Measurements from ENCODE around the gene ACOX3. TPM values are rescaled to one million over a fixed set of nuclear protein-coding genes. Genes with fewer than 3 reads are reported as not detected.
"Not testable (repeated sequence)": the region's sequence is repeated elsewhere in the genome, so short reads cannot be mapped to it uniquely, and the experiment has no call there.

The ACOX3 gene
- total and polyA plus RNA-seq, 4 experiments from 2014 or later: 13.3 to 17.3 (median 16.4) TPM

DNA sequence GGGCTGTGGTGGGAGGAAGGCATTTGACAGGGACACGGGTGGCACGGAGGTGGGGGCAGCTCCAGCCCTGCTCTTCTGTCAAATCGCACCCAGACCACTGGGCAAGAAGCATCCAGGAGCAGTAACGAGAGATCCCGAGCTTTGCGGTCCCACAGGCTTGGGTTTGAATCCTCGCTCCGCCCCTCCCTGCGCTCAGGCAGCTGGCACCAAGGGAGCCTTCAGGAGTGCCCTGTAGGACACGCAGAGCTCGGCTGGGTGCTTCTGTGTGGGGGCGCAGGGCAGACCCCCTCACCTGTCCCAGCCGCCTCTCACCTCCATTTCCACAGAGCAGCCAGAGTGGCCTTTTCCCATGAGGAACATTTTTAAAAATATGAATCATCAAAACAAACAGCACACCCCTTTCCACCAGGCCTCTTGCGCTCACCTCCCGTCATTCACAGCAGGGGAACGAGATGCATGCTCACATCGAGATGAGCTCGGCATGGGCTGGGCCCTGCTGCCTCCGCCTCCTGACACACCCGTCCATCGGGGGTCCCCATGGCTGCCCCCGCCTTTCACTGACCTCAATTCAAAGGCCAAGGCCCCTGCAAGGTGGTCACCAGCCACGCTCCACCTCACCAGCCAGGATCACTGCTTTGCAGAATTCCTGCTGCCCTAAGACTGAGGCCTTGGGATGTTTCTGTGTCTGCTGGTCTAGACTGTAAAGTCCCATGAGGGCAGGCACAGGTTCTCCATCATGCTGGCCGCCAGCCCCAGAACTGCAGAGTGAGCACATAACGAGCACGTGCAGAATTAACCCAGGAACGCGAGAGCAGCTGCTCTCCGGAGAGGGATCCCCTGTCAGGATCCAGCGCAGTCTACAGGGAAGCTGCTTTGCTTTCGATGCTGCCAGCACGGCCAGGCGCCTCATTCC is 52.7 kb downstream of the ACOX3 start:
- Mint-ChIP-seq H3K4me1 (no peaks in the 10 kb centered on the region), H3K27ac (peak overlapping the region in 1 of 7 donors; percentile 29), H3K4me3 (no peak overlapping the region), H3K9me3 (no peaks in the 10 kb centered on the region), H3K27me3 (no peaks in the 10 kb centered on the region), H3K36me3 (peaks cover 38 to 40% of the 10 kb centered on the region in 2 donors)
- Histone ChIP-seq H3K27me3 (ENCODE audit: insufficient read depth, low read length) (no peaks in the 10 kb centered on the region), H3K27ac (ENCODE audit: low read depth, low read length) (no peak overlapping the region), H3K9me3 (ENCODE audit: control insufficient read depth in 1 of 2, low read length in 2 of 2) (no peaks in the 10 kb centered on the region), H3K36me3 (ENCODE audit: insufficient read depth, low read length) (peaks cover 18% of the 10 kb centered on the region), H3K4me3 (ENCODE audit: low read length in 2 of 2) (no peak overlapping the region), H3K4me1 (ENCODE audit: insufficient read depth, low read length) (no peaks in the 10 kb centered on the region)
- intact Hi-C loops (cut with micrococcal nuclease): no loop called here
- POLR2A ChIA-PET (ENCODE audit: partially characterized antibody): no interaction called here
- CTCF ChIA-PET (ENCODE audit: partially characterized antibody): no interaction called here
- no peak for DNase-seq

DNA sequence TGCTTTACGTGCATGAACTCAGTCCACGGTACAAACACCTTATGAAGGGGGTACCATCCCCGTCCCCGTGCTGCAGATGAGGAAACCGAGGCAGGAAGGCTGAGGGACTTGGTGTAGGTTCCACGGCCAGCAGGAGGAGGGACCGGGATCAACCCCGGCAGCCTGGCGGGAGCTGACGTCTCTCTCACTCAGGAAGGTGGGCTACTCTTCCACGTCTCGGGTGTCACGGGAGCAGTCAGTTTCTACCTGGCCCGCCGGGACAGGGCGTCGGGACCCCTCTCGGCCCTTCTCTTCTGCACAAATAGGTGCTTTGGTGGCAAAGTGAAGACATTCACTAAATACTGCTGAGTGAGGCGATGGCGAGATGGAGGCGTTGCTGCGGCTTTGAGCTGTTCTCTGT is 53.3 kb downstream of the ACOX3 start:
- ChIA-PET CTCF (ENCODE audit: partially characterized antibody) (no interaction called here), POLR2A (ENCODE audit: partially characterized antibody) (no interaction called here)
- intact Hi-C loops (cut with micrococcal nuclease): no loop called here
- H3K4me1 ChIP-seq (ENCODE audit: insufficient read depth, low read length): no peaks in the 10 kb centered on the region
- H3K9me3 ChIP-seq (ENCODE audit: control insufficient read depth in 1 of 2, low read length in 2 of 2): no peaks in the 10 kb centered on the region
- Mint-ChIP-seq H3K27ac (peak overlapping the region in 1 of 7 donors; percentile 29), H3K4me1 (no peaks in the 10 kb centered on the region), H3K9me3 (no peaks in the 10 kb centered on the region), H3K36me3 (peaks cover 32 to 38% of the 10 kb centered on the region in 2 donors), H3K4me3 (no peak overlapping the region), H3K27me3 (no peaks in the 10 kb centered on the region)
- H3K27me3 ChIP-seq (ENCODE audit: insufficient read depth, low read length): no peaks in the 10 kb centered on the region
- no peak for DNase-seq
- no peak overlapping the region for H3K4me3 ChIP-seq (ENCODE audit: low read length in 2 of 2)
- H3K36me3 ChIP-seq (ENCODE audit: insufficient read depth, low read length): peaks cover 15% of the 10 kb centered on the region
- no peak overlapping the region for H3K27ac ChIP-seq (ENCODE audit: low read depth, low read length)

- no peak for DNase-seq
- ChIA-PET POLR2A (ENCODE audit: partially characterized antibody) (no interaction called here), CTCF (ENCODE audit: partially characterized antibody) (no interaction called here)
- H3K9me3 ChIP-seq (ENCODE audit: control insufficient read depth in 1 of 2, low read length in 2 of 2): no peaks in the 10 kb centered on the region
- H3K9me3 Mint-ChIP-seq: no peaks in the 10 kb centered on the region
- H3K27ac ChIP-seq (ENCODE audit: low read depth, low read length): no peak overlapping the region
- H3K4me1 Mint-ChIP-seq: no peaks in the 10 kb centered on the region
- no peaks in the 10 kb centered on the region for H3K27me3 ChIP-seq (ENCODE audit: insufficient read depth, low read length)
- no peak overlapping the region for H3K4me3 Mint-ChIP-seq
- H3K27me3 Mint-ChIP-seq: no peaks in the 10 kb centered on the region
- H3K4me3 ChIP-seq (ENCODE audit: low read length in 2 of 2): no peak overlapping the region
- no peak overlapping the region for H3K27ac Mint-ChIP-seq
- peaks cover 15% of the 10 kb centered on the region for H3K36me3 ChIP-seq (ENCODE audit: insufficient read depth, low read length)
- H3K4me1 ChIP-seq (ENCODE audit: insufficient read depth, low read length): no peaks in the 10 kb centered on the region
- H3K36me3 Mint-ChIP-seq: peaks cover 28 to 34% of the 10 kb centered on the region in 2 donors
- intact Hi-C loops (cut with micrococcal nuclease): no loop called here
Measured at GRCh38 chr4:8386731-8387130, 53.8 kb downstream of the ACOX3 start.

DNA sequence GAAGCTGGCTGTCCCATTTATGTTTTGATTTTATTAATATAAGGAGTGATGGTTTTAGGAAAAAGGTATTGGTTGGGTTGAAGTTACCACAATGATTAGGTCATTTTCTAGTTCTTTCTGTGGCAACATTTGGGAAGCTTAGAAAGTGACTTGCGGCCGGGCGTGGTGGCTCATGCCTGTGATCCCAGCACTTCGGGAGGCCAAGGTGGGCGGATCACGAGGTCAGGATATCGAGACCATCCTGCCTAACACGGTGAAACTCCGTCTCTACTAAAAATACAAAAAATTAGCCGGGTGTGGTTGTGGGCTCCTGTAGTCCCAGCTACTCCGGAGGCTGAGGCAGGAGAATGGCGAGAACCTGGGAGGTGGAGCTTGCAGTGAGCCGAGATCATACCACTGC is 54.4 kb downstream of the ACOX3 start:
- H3K9me3 Mint-ChIP-seq; H3K27ac Mint-ChIP-seq; H3K4me3 ChIP-seq (ENCODE audit: low read length in 2 of 2); POLR2A ChIA-PET (ENCODE audit: partially characterized antibody); H3K9me3 ChIP-seq (ENCODE audit: control insufficient read depth in 1 of 2, low read length in 2 of 2); intact Hi-C loops (cut with micrococcal nuclease); CTCF ChIA-PET (ENCODE audit: partially characterized antibody); H3K4me1 Mint-ChIP-seq; H3K27ac ChIP-seq (ENCODE audit: low read depth, low read length); H3K4me1 ChIP-seq (ENCODE audit: insufficient read depth, low read length); DNase-seq; H3K27me3 Mint-ChIP-seq; H3K4me3 Mint-ChIP-seq; H3K27me3 ChIP-seq (ENCODE audit: insufficient read depth, low read length): not testable (repeated sequence)
- H3K36me3 Mint-ChIP-seq: peaks cover 24 to 32% of the 10 kb centered on the region in 2 donors
- H3K36me3 ChIP-seq (ENCODE audit: insufficient read depth, low read length): peaks cover 10% of the 10 kb centered on the region

DNA sequence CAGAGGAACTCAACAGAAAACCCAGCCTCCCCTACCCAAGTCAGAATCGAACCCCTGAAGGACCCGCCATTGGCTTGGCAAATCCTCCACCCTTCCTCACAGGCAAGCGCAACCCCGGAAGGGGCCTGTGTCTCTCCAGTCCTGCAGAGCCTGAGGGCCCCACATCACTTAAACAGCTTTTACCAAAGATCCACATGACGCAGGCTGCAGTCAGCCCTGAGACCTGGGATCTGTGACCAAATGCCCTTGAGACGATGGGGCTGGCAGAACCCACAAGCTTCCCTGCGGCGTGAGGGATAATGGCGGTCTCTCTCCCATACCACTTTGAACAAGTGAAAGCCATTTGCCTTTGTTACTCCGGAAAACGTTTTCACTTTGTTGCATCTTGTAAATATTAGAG is 54.9 kb downstream of the ACOX3 start:
- intact Hi-C loops (cut with micrococcal nuclease): no loop called here

GRCh38 chr4:8385106-8385505 is 55.4 kb downstream of the ACOX3 start:
- Mint-ChIP-seq H3K4me3 (no peak overlapping the region), H3K27ac (peak overlapping the region in 1 of 7 donors; percentile 74), H3K36me3 (peaks cover 21 to 29% of the 10 kb centered on the region in 2 donors), H3K27me3 (no peaks in the 10 kb centered on the region), H3K9me3 (no peaks in the 10 kb centered on the region), H3K4me1 (no peaks in the 10 kb centered on the region)
- peaks cover 9% of the 10 kb centered on the region for H3K36me3 ChIP-seq (ENCODE audit: insufficient read depth, low read length)
- no peak for DNase-seq
- H3K4me1 ChIP-seq (ENCODE audit: insufficient read depth, low read length): no peaks in the 10 kb centered on the region
- H3K27ac ChIP-seq (ENCODE audit: low read depth, low read length): no peak overlapping the region
- CTCF ChIA-PET (ENCODE audit: partially characterized antibody): no interaction called here
- no peaks in the 10 kb centered on the region for H3K9me3 ChIP-seq (ENCODE audit: control insufficient read depth in 1 of 2, low read length in 2 of 2)
- POLR2A ChIA-PET (ENCODE audit: partially characterized antibody): no interaction called here
- intact Hi-C loops (cut with micrococcal nuclease): no loop called here
- H3K27me3 ChIP-seq (ENCODE audit: insufficient read depth, low read length): no peaks in the 10 kb centered on the region
- H3K4me3 ChIP-seq (ENCODE audit: low read length in 2 of 2): no peak overlapping the region

More for the DNA sequence above, 54.9 kb downstream of the ACOX3 start:
- no peak for DNase-seq
- Mint-ChIP-seq H3K36me3 (peaks cover 21 to 29% of the 10 kb centered on the region in 2 donors), H3K27me3 (no peaks in the 10 kb centered on the region), H3K9me3 (no peaks in the 10 kb centered on the region), H3K4me1 (no peaks in the 10 kb centered on the region), H3K27ac (no peak overlapping the region), H3K4me3 (no peak overlapping the region)
- no peaks in the 10 kb centered on the region for H3K9me3 ChIP-seq (ENCODE audit: control insufficient read depth in 1 of 2, low read length in 2 of 2)
- H3K27me3 ChIP-seq (ENCODE audit: insufficient read depth, low read length): no peaks in the 10 kb centered on the region
- H3K4me1 ChIP-seq (ENCODE audit: insufficient read depth, low read length): no peaks in the 10 kb centered on the region
- ChIA-PET CTCF (ENCODE audit: partially characterized antibody) (no interaction called here), POLR2A (ENCODE audit: partially characterized antibody) (no interaction called here)
- no peak overlapping the region for H3K4me3 ChIP-seq (ENCODE audit: low read length in 2 of 2)
- H3K27ac ChIP-seq (ENCODE audit: low read depth, low read length): no peak overlapping the region
- peaks cover 9% of the 10 kb centered on the region for H3K36me3 ChIP-seq (ENCODE audit: insufficient read depth, low read length)

DNA sequence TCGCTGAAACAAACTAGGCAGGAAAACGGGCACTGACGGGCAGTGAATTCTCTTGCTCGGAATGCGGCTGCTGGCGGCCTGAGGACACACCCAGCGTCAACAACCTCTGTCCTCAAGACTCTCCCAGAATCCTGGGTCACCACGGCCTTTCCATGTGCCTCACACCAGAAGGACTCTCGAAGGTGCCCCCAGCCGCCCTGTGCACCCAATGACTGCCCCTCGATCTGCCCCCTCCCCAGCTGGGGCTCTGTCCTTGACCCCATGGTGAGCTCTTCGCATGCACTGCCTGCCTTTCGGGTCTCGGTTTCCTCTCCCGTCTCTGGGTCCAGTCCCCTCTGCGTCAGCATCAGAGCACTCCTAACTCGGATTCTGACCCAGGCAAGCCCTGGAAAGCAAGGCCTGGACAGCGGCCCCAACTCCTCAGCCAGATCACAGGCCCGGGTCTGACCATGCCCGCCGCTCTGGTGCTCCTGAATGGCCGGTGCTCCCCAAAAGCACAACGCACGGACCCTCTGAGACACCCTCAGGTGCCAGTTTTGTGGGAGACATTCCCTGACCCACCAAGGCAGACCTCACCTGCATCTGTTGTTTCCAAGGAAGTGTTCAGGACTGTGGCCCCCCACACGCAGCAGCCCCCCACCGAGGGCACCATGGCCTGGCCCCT is 56.0 kb downstream of the ACOX3 start:
- ChIA-PET CTCF (ENCODE audit: partially characterized antibody) (no interaction called here), POLR2A (ENCODE audit: partially characterized antibody) (no interaction called here)
- Mint-ChIP-seq H3K9me3 (no peaks in the 10 kb centered on the region), H3K27ac (peak overlapping the region in 1 of 7 donors; percentile 68), H3K36me3 (peaks cover 21 to 29% of the 10 kb centered on the region in 2 donors), H3K4me1 (no peaks in the 10 kb centered on the region), H3K27me3 (no peaks in the 10 kb centered on the region), H3K4me3 (no peak overlapping the region)
- Histone ChIP-seq H3K27me3 (ENCODE audit: insufficient read depth, low read length) (no peaks in the 10 kb centered on the region), H3K27ac (ENCODE audit: low read depth, low read length) (no peak overlapping the region), H3K9me3 (ENCODE audit: control insufficient read depth in 1 of 2, low read length in 2 of 2) (no peaks in the 10 kb centered on the region), H3K4me1 (ENCODE audit: insufficient read depth, low read length) (no peaks in the 10 kb centered on the region), H3K4me3 (ENCODE audit: low read length in 2 of 2) (no peak overlapping the region), H3K36me3 (ENCODE audit: insufficient read depth, low read length) (peaks cover 8% of the 10 kb centered on the region)
- intact Hi-C loops (cut with micrococcal nuclease): no loop called here
- no peak for DNase-seq

Measured in CD4-positive, alpha-beta memory T cell (primary cell).